ENCODE measurements around the gene BAIAP2L1.

The BAIAP2L1 gene

DNA sequence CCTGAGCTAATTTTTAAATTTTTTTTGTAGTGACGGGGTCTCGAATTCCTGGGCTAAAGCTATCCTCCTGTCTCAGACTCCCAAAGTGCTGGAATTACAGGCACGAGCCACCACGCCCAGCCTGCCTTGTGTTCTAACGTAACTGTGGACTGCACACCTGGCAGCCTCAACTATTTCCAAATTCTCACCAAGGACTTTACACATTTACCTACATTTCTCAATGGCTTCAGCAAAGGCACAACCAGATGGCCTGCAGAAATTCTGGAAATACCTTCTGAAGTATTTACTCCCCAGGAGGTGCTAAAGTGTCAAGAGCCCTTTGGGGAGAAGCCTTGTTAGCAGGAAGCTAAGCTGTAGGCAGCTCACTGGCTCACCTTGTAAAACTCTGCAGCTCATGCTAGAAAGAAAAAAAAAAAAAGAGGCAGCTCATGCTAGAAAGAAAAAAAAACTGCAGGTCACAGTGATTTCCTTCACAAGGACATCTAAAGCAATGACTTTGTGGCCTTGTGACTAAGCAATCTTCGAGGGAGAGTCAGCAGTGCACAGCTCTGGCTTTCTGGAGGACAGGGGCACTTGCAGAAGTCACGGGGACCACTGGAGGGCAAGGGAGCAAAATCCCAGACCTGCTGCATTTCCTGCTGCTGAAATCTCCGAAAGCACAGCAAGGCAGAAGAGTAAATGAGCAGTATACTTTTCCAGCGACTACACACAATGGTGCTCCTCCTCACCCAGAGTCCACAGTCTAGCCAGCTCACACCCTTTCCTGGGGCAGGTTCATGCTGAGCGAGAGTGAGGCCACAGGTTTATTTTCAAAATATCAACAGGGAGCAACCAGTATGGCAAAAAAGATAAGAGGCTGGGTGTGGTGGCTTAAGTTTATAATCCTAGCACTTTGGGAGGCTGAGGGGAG lies 40.4 kb downstream of the BAIAP2L1 start:
- no peak for DNase-seq

DNA sequence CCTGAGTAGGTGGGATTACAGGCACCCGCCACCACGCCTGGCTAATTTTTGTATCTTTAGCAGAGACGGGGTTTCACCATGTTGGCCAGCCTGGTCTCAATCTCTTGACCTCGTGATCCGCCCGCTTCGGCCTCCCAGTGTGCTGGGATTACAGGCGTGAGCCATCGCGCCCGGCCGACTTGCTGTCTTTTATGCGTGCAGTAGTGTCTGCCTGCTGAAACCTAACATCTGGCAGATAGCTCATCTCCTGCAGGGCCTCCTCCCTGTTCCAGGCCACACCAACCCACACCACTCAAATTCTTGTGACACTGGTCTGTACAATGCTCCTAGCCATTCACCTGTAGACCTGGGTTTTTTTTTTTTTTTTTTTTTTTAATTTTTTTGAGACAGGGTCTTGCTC lies 41.5 kb downstream of the BAIAP2L1 start:
- DNase-seq, result no peak

DNA sequence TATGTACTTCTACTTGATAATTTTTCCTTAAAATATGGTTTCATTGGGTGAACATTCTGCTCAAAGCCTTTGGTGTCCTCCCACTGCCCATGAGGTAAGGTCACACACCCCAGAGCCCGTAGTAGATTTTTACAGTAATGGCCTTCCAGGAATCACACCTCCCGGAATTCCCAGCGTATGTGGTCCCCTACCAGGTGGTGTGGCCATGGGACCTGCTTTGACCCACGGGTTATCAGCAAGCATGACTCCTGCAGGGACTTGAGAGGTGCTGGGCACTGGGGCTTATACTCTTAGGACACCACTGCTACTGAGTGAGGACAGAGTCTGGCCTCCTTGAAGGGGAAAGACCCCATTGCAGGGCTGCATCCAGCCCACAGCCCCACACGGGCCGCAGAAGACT lies 42.2 kb downstream of the BAIAP2L1 start:
- no peak for DNase-seq

DNA sequence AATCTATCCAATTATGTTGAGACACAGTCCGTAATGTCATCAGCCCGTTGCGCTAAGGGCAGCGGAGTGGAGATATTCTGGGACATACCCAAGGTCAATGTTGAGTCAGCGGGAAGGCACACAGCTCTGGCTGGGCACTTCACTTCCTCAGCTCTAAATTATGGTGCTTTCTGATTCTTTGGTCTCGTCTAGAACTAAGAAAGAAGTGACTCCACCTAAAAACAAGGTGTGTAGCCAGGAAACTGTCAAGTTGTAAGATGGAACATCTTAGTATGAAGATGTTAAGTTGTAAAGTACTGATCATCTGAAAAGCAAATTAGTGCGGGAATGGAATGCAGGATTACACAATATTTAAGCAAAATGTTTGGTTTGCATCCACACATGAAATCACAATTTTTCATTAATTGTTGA lies 43.1 kb downstream of the BAIAP2L1 start:
- DNase-seq, result no peak

DNA sequence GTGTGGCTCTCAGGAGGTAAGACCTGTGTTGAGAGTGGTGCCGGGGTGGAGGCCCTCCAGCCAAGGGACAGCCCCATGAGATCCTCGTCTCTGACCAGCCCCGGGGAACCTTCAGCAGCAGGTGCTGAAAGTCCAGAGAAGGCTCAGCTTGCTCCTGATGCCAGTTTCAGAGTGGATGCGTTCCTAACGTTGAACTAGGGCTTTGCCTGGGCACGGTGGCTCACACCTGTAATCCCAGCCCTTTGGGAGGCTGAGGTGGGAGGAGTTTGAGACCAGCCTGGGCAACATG lies 45.7 kb downstream of the BAIAP2L1 start:
- DNase-seq, result no peak

DNA sequence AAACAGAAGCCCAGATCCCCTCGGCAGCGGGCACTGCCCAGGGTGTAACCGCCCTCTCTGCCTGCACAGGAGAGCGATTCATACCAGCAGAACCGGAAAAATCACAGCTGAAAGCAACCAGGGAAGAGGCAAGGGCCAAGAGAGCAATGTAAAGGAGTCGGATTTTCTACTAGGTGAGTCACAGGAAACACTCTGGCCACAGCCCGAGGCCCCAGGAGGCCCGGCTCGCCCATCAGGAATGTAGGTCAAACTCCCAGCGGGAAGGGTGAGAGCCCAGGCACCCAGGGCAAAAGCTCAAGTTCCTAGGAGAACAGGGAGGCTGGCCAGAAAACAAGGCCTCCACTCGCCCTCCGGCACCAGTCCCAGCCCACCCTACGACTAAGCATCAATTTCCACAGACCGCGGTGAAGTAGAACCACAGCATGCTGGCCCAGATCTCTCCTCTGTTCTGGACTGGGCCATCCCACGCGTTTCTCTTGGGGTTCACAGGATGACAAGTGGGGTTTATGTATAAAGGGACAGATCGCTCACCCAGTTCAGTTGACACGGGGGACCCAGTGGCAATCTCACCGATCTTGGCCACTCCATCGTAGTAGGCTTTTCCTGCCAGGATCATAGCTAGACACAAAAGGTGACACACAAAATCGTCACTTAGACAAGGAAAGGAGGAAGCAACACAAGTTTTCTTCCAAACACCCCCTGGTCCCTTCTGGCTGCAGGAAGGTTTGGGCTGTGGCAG lies 46.2 kb downstream of the BAIAP2L1 start:
- DNase-seq, result no peak

DNA sequence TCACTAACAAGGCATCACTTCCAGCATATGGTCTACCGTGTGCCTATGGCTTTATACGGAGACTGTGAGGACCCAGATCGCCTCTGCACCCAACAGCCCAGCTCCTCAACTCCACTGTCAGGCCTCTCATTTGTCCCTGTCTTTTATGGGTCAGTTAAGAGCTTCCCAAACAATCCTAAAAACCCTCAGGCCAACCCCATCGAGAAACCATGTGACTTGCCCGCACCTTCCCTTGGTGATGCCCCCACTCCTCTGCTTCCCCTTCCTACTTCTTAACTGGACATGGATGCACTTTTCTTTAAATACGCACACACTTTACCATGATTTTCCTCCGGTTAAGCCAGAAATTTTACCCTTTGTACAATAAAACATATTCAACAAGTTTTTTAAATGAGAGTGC lies 46.8 kb downstream of the BAIAP2L1 start:
- no peak for DNase-seq

DNA sequence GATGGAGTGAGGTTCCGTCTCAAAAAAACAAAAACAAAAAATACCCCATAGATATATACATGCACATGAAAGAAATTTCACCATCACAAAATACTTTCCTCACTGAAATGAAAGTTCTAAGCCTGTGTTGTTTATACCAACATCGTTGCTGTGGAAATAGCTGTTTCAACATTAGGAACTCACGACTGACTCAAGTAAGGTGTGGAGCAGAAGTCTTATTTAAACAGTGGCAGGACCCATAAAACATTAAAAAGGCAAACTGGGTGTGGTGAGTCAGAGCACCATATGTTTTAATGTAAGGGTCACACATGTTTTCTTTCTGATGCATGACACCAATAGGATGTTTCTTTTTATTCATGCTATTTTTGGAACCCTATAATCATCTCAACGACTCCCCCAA lies 48.3 kb downstream of the BAIAP2L1 start:
- DNase-seq, result no peak

DNA sequence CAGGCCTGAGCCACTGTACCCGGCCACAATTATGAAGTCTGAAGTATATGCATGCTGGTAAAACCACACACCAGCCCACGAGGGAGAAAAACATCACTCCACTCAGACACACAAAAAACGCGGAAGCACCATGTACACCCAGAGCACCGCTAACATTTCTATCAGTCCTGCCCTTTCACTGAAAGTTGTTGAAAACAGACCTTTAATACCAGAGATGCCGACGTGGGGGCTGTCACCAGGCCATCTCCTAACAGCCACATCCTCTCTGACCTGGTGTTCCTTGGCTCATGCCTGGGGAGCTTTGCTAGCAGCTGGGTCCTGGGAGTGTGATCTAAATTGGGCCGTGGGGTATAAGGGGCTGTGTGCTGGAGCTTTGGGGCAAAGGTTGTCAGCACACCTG lies 49.8 kb downstream of the BAIAP2L1 start:
- no peak for DNase-seq

DNA sequence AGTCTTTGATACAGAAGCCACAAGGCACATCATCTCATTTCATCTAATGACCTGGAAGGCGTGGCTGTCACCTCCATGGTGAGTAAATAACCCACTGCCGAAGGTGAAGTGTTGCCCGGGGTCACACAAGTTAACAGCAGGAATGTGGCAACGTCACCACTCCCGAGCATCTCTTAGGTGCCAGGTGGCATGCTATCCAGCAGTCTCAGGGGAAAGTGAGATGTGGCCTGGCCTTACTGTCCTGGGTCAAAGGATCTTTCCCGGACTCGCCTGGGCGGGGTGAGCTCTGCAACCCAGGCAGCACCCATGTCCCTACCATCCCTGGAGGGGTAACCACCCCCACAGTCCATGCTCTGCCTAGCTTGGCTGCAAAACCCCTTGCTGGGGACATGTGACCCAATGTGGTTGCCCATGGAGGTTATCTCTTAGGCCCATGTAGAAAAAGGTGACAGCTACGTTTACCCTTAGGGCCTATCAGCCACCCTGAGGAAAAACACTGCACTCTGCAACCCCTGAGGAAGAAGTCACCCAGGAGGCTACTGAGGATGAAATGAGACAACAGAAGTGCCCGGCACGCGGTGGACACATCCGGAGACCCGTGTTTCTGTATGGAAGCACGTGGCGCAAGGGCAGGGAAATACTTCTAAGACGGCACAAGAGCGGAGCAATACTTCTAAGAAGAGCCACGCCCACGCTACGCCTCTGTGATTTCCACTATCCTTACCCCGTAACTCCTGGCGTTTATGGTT lies 52.0 kb downstream of the BAIAP2L1 start:
- no peak for DNase-seq

DNA sequence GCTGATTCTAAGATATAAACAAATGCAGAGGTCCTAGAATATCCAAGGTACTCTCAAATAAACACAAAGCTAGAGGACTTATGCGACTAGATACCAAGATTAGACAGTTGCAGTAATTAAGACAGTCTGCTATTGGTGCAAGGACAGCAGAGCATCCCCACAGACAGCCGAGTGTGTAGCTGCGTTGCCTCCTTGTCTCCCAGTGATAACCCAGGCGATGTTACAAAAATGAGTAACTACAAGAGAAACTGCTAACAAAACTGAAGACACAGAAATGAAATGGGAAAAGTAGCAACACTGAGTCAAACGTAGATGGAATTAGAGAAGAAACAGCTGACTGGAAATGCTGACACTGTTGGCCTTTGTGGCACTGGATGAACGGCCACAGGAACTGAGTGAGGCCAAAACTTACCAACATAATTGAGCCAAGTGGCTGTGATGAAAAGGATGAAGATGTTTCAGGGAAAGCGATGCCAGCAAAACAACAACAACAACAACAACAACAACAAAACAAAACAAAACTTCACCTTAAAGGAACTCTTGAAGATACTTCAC lies 54.3 kb downstream of the BAIAP2L1 start:
- no peak for DNase-seq

DNA sequence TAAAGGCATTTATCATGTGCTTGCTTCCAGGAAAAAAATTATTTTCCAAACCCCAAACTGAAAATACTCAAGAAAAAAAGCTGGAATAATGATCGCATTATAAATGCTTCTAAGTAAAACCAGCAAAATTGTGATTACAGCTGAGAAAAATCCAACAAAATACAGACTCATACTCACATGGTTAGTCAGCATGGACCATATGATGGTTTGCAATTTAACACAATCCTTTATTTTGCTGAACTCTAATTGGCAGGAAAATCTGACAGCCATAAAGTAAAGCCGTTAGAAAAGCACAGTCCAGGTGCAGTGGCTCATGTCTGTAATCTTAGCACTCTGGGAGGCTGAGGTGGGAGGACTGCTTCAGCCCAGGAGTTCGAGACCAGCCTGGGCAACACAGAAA lies 59.8 kb downstream of the BAIAP2L1 start:
- no peak for DNase-seq

DNA sequence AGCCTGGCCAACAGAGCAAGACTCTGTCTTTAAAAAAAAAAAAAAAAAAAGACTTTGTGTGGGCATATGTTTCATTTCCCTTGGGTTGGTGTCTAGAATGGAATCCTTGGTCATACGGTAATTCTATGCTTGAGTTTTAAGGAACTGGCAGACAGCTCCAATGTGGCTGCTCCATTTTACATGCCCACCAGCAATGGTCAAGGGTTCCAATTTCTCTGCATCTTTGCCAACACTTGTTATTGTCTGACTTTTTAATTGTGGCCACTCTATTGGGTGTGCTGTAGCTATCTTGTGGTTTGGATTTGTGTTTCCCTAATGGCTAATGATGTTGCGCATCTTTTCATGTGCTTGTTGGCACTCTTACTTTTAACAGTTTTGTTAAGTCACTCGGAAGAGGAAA lies 61.8 kb downstream of the BAIAP2L1 start:
- DNase-seq, result no peak

DNA sequence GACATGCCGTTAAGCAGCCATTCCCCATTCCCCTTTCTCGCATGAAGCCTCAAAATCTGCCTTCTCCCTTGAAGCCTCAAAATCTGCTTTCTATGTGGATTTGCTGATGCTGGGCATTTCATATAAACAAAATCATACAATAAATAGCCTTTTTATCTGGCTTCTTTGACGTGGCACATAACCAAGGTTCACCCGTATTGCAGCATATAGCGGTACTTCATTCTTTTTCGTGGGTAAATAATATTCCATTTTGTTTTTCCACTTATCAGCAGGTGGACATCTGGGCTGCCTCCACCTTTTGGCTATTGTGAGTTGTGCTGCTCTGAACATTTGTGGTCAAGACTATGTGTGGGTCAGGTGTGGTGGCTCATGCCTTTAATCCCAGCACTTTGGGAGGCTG lies 62.4 kb downstream of the BAIAP2L1 start:
- DNase-seq, result no peak

DNA sequence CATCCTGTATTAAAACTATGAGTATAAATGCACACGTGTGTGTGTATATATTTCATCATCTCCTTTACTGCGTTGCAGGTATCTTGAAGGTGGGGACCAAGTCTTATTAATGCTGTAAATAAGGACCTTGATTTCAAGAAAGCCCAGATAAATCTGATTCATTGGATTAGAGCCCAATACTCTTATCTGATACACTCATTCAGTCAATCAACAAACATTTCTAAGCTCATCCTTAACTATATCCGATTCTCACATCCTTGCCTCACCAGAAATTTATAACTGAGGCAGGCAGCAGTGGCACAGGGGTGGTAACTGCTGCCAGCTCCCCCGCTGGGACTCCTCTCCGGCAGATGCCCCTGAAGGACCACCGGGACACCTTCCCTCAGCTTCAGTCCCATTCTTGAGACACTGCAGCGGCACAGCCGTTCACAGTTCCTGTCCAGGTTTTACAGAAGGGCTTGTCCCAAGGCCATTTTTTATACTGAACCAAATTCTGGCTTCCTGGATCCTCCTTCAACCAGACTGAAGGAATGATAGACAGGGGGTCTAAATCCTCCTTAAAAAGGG lies 65.4 kb downstream of the BAIAP2L1 start:
- no peak for DNase-seq

DNA sequence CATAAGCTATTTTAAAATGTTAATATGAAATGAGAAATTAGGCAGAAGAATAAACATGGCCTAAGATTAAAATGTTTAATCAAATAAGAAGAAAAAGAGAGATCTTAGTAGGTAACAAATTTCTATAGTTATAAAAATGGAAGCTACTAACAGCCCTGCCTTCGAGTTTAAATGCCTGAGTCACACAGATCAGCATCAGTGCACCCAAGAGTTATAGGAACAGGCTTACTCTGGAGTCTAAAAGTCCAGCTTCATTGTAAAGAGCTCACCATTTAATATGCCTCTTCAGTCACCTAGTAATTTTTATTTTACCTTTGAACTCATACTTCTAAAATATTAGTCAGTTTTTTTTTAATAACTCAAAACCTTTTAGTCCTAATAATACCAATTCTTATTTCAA lies 66.8 kb downstream of the BAIAP2L1 start:
- no peak for DNase-seq

DNA sequence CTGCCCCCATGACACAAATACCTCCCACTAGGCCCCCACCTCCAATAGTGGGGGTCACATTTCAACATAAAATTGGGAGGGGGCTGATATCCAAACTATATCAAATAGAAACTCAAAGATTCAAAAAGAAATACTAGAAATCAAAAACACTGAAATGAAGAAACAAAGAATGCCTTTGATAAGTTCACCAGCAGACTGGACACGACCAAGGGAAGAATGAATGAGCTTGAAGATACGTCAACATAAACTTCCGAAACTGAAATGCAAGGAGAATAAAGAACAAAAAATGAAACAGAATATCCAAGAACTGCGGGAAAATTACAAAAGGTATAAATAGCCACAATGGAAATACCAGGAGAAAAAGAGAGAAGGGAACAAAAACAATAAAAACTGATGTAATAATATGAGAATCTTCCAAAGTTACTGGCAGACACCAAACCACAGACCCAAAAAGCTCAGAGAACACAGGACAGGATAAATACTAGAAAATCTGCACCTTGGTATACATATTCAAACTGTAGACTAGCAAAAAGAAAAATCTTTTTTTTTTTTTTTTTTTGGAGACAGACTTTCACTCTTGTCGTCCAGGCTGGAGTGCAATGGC lies 69.9 kb downstream of the BAIAP2L1 start:
- DNase-seq, result no peak

DNA sequence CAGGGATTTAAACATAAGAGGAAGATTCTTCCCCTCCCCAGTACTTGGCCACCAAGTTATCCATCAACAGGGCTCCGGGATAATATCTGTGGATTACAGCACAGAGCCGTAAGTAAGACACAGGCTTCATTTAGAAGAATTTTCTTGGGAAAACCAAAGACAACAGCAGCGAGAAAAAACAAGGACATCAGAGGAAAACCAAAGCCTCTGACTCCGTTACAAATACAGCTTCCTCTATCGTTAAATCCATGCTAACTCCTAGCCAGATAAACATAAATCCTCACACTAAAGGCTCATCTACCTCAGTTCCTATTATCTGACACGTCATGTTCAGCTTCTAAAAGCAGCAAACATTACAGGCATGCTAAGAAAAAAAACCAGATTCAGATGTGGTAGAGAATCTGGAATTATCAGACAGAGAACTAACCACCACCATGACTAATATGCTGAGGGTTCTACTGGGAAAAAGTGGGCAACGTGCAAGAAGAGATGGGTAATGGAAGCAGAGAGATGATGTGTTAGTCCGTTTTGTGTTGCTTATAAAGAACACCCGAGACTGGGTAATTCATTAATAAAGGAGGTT lies 71.0 kb downstream of the BAIAP2L1 start:
- no peak for DNase-seq

DNA sequence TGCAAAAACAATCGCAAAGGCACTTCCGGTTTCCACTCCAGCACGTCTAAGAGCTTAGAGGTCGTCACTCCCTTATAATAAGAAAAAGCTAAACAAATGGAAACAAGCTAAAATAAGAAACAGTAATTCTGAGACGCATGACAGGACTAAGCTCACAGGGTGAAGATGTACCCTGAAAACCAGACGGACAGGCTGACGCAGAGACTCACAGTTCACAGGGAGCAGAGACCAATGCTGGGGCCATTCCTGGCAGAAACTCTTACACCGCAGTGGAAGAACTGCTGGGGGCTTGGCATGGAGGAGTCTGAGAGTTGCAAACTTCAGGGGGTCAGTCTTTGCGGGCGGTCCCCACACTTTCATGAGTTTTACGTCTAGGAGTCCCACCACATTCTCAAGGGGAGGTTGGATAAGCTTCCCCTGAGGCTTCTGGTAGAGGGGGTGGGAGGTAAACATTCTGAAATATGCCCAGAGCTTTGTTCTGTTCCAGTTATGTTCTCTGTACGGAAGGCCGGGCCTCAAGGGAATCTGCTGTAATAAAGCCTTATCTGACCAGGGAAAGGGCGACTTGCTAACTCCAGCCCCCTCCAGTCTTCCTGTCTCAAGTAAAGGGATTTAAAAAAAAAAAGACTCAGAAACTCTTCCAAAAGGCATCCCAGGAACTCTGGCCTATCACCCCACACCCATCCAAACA lies 71.6 kb downstream of the BAIAP2L1 start:
- DNase-seq, result no peak

DNA sequence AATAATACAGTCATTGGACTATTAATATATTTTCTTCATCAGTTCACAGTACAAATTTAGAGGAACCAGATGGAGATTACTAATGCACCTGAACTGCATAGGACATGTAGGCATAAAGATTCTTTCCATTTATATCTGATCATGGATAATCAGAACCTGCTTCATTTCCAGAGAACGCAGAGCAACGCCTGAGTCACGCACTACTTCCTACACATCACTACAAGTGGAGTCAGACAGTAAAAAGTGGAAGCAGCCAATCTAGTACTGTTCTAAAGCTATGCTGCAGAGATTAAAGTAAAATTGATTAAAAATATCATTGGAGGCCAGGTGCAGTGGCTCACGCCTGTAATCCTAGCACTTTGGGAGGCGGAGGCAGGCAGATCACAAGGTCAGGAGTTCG lies 76.1 kb downstream of the BAIAP2L1 start:
- DNase-seq, result peak in 9 of 56 donors; percentile 10 to 48 (median 19)

Measured in nucleus accumbens (tissue), 56 donors.